Measurements from ENCODE around the gene B4GALT6. TPM values are rescaled to one million over a fixed set of nuclear protein-coding genes. Genes with fewer than 3 reads are reported as not detected.

Gene B4GALT6
- total and polyA plus RNA-seq, 2 of the 13 experiments (the other 11 are each of a cell fraction or from before 2014, with no cell fraction given), result 1.9 to 3.3 TPM

DNA sequence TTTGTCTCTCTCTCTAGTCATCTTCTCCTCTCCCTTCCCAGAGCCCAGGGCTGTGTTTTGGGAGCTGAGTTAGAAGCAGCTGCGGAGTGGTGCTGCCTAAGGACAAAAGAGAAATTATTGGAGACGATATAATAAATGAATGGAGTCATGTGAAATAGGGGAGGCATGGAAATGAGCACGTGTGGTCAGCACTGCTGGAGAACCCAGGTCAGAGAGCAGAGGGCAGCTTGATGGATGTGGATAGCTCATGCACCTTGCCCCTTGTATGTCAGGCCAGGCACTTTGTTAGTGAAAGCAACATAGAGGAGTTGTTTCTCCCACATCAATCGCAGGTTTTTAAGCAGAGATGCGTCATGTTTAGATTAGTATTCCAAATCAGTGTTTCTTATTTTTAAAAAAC is 77.0 kb downstream of the B4GALT6 start (continued):
- TF ChIP-seq ATRX (CRISPR knock-in tag; IDR thresholded peaks at IDR 0.05; ENCODE audit: borderline replicate concordance), result no peak
- TF ChIP-seq ZBTB20 (CRISPR knock-in tag; IDR thresholded peaks at IDR 0.05; ENCODE audit: borderline replicate concordance, low read depth), result no peak
- no peak for TF ChIP-seq FUBP1 (CRISPR knock-in tag; IDR thresholded peaks at IDR 0.05; ENCODE audit: borderline replicate concordance)
- TF ChIP-seq ZSCAN29 (CRISPR knock-in tag; conservative IDR thresholded peaks at IDR 0.05), result 0 out of 2 replicates have a peak, but pooled peaks have one; percentile 36
- TF ChIP-seq REPIN1 (CRISPR knock-in tag; IDR thresholded peaks at IDR 0.05; ENCODE audit: borderline replicate concordance, low read depth), result no peak
- TF ChIP-seq, protein P1, sequence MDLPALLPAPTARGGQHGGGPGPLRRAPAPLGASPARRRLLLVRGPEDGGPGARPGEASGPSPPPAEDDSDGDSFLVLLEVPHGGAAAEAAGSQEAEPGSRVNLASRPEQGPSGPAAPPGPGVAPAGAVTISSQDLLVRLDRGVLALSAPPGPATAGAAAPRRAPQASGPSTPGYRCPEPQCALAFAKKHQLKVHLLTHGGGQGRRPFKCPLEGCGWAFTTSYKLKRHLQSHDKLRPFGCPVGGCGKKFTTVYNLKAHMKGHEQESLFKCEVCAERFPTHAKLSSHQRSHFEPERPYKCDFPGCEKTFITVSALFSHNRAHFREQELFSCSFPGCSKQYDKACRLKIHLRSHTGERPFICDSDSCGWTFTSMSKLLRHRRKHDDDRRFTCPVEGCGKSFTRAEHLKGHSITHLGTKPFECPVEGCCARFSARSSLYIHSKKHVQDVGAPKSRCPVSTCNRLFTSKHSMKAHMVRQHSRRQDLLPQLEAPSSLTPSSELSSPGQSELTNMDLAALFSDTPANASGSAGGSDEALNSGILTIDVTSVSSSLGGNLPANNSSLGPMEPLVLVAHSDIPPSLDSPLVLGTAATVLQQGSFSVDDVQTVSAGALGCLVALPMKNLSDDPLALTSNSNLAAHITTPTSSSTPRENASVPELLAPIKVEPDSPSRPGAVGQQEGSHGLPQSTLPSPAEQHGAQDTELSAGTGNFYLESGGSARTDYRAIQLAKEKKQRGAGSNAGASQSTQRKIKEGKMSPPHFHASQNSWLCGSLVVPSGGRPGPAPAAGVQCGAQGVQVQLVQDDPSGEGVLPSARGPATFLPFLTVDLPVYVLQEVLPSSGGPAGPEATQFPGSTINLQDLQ (CRISPR knock-in tag; IDR thresholded peaks at IDR 0.05), result no peak
- no peak for TF ChIP-seq ZFP1 (CRISPR knock-in tag; IDR thresholded peaks at IDR 0.05)
- no peak for TF ChIP-seq RFX5 (IDR thresholded peaks at IDR 0.05; ENCODE audit: low read depth, low read length)
- TF ChIP-seq KDM1A (CRISPR knock-in tag; IDR thresholded peaks at IDR 0.05), result no peak
- TF ChIP-seq MYC (CRISPR knock-in tag; IDR thresholded peaks at IDR 0.05; ENCODE audit: borderline replicate concordance), result peak; percentile 65; the same call in 1 of the 2 replicates
- peak; percentile 32; the same call in 1 of the 2 replicates for TF ChIP-seq NR2F6 (IDR thresholded peaks at IDR 0.05)
- peak; percentile 71 for TF ChIP-seq NR2F6 (CRISPR knock-in tag; IDR thresholded peaks at IDR 0.05)
- no peak for TF ChIP-seq ZNF749 (CRISPR knock-in tag; IDR thresholded peaks at IDR 0.05; ENCODE audit: borderline replicate concordance)
- no peak for TF ChIP-seq ELF1 (CRISPR knock-in tag; IDR thresholded peaks at IDR 0.05)
- peak; percentile 77; the same call in 1 of the 2 replicates for TF ChIP-seq MEIS1 (CRISPR knock-in tag; IDR thresholded peaks at IDR 0.05; ENCODE audit: borderline replicate concordance)
- TF ChIP-seq KDM6A (CRISPR knock-in tag; IDR thresholded peaks at IDR 0.05; ENCODE audit: low read depth), result 0 out of 2 replicates have a peak, but pooled peaks have one; percentile 24
- TF ChIP-seq ZNF205 (CRISPR knock-in tag; IDR thresholded peaks at IDR 0.05), result no peak
- TF ChIP-seq ZNF644 (CRISPR knock-in tag; IDR thresholded peaks at IDR 0.05; ENCODE audit: low read depth), result peak; percentile 58; the same call in 1 of the 2 replicates
- TF ChIP-seq ZNF282 (IDR thresholded peaks at IDR 0.05; ENCODE audit: partially characterized antibody), result no peak
- no peak for TF ChIP-seq NR1H2 (CRISPR knock-in tag; IDR thresholded peaks at IDR 0.05; ENCODE audit: borderline replicate concordance, low read depth)
- peak; percentile 88 for TF ChIP-seq HNF4A (CRISPR knock-in tag; IDR thresholded peaks at IDR 0.05)
- TF ChIP-seq ELK4 (CRISPR knock-in tag; IDR thresholded peaks at IDR 0.05; ENCODE audit: borderline replicate concordance), result no peak
- 0 out of 2 replicates have a peak, but pooled peaks have one; percentile 35 for TF ChIP-seq DPF2 (CRISPR knock-in tag; IDR thresholded peaks at IDR 0.05; ENCODE audit: borderline replicate concordance, low read depth)
- TF ChIP-seq, protein P2, sequence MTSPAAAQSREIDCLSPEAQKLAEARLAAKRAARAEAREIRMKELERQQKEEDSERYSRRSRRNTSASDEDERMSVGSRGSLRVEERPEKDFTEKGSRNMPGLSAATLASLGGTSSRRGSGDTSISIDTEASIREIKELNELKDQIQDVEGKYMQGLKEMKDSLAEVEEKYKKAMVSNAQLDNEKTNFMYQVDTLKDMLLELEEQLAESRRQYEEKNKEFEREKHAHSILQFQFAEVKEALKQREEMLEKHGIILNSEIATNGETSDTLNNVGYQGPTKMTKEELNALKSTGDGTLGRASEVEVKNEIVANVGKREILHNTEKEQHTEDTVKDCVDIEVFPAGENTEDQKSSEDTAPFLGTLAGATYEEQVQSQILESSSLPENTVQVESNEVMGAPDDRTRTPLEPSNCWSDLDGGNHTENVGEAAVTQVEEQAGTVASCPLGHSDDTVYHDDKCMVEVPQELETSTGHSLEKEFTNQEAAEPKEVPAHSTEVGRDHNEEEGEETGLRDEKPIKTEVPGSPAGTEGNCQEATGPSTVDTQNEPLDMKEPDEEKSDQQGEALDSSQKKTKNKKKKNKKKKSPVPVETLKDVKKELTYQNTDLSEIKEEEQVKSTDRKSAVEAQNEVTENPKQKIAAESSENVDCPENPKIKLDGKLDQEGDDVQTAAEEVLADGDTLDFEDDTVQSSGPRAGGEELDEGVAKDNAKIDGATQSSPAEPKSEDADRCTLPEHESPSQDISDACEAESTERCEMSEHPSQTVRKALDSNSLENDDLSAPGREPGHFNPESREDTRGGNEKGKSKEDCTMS (CRISPR knock-in tag; conservative IDR thresholded peaks at IDR 0.05), result no peak
- TF ChIP-seq REXO4 (CRISPR knock-in tag; IDR thresholded peaks at IDR 0.05; ENCODE audit: borderline replicate concordance), result no peak

Measured in HepG2 (cell line).